ENCODE data around the gene CCDC107.
A peak's percentile ranks its signal among the peaks of the same experiment; 100 is the strongest.

Gene CCDC107

DNA sequence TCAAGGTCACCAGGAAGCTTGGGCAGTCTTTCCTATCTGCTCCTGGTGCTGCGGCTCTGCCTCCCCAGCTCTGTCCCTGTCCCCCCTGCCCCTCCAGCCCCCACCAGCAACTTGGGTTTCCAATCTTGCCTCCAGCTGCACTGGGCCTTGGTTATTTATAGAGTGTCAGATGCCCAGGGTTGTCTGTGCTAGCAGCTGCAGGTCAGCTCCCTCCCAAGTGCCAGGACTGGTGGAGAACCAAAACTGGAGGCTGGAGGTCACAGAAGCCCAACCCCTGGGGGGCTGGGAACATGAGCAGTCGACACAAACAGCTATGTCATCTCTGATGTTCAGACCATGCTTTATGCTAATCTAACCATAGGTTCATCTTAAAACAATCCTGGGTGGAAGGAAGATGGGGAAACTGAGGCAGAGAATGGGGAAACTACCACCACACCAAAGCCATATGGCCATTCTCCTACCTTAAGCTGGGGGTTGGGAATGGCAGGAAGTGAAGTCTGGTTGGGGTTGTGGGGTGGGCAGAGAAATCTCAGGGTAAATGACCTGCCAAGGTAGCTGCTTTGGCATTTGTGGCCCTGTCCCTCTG is 30.0 kb downstream of the CCDC107 start:
- no peak for DNase-seq (ENCODE audit: low spot score)
- TF ChIP-seq, protein P1, sequence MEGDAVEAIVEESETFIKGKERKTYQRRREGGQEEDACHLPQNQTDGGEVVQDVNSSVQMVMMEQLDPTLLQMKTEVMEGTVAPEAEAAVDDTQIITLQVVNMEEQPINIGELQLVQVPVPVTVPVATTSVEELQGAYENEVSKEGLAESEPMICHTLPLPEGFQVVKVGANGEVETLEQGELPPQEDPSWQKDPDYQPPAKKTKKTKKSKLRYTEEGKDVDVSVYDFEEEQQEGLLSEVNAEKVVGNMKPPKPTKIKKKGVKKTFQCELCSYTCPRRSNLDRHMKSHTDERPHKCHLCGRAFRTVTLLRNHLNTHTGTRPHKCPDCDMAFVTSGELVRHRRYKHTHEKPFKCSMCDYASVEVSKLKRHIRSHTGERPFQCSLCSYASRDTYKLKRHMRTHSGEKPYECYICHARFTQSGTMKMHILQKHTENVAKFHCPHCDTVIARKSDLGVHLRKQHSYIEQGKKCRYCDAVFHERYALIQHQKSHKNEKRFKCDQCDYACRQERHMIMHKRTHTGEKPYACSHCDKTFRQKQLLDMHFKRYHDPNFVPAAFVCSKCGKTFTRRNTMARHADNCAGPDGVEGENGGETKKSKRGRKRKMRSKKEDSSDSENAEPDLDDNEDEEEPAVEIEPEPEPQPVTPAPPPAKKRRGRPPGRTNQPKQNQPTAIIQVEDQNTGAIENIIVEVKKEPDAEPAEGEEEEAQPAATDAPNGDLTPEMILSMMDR (IDR thresholded peaks at IDR 0.05; ENCODE audit: extremely low read depth, missing control alignments) = no peak

DNA sequence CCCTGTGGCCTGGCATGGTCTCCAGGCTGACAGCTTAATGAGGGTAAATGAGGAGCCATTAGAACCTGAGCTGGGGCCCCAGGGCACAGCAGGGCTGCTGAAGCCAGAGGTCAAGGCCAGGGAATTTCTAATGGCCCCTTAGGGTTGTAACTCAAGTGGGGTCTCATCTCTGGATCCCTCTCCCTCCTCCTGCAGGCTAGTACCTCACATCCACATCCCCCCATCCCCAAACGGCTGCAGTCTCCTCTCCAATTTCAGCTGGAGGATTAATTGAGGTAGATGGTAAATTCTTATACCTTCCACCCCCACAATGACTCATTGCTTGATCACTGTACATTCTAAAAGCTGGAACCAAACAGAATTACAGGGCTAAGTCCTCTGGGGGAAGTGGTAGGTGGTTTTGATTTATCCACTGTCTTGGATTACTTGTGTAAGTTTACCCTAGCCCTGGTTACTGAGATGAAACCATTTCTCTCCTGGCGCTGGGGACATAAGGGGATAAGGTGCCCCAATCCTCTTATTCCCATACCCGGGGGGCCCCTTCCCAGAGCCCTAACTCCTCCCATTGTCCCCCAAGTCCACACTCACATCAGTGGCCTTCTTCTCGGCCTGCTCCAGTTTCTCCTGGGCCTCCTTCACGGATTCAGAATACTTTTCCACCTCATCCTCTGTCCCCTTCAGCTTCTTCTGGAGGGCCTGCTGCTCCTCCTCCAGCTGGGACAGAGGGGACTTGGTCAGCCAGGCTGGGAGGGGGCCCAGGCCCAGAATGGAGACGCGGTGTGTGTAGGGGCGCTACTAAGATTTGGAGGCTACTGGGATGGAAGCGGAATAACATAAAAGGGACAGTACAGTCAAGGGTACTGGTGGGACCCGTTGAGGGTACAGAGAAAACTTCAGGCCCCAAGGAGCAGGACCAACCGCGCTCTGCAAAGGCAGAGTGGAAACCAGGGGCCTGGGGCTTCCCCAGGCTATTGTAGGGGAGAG is 30.8 kb downstream of the CCDC107 start:
- TF ChIP-seq, protein P1 (IDR thresholded peaks at IDR 0.05; ENCODE audit: extremely low read depth, missing control alignments) = no peak
- no peak for DNase-seq (ENCODE audit: low spot score)

DNA sequence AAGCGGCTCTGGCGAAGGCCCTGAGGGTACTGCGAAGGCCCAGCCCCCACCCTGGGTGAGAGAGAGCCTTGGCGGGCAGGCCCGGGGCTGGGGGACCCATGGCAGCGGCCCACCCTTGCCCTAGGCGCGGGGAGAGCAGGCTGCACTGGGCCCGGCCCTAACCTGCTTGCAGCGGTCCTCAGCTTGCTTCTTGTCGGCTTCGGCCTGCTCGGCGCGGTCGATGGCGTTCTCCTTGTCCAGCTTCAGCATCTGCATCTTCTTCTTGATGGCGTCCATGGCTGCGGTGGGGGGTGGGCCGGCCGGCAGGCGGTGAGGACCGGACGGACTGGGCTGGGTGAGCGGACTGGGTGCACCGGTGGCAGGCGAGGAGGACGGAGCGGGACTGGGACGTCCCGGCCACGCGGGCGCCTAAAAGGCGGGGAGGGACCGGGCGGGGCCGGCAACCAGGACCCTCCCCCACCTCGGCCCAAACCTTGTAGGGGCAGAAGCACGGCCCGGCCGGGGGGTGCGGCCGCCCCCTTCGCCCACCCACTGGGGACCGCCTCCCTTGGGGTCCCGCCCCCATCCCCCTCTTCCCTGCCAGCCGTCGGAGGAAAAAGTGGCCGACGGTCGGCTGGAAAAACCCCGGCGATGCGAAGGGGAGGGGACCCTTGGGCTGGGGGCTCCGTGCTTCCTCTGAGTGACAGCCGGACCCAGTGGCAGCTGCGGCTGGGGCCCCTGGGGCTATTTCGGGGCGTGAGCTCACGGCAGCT is 31.6 kb downstream of the CCDC107 start, which contains the start of gene TPM2:
TPM2 (minus strand) TSS at position 384 of the 752 bp plus-strand sequence; CDS start at position 276, 108 bp downstream.
- DNase-seq (ENCODE audit: low spot score) = peak; percentile 72
- TF ChIP-seq, protein P1 (IDR thresholded peaks at IDR 0.05; ENCODE audit: extremely low read depth, missing control alignments) = no peak

DNA sequence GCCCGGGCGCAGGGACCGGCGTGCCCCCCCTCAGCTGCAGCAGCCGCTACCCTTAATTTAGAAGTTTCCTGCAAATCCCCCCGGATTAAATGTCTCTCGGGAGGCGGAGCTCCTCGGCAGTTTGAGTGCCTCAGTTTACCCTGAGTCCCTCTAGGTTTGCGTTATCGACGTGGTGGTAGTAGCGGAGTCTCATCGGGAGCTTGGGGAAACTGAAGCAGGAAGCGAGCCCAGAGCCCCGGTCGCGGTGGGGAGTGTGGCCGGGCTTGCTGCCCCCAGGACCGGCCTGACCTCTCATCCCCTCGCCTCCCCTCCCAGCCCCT is 32.2 kb downstream of the CCDC107 start:
- TF ChIP-seq, protein P1 (IDR thresholded peaks at IDR 0.05; ENCODE audit: extremely low read depth, missing control alignments) = no peak
- DNase-seq (ENCODE audit: low spot score) = peak; percentile 77

DNA sequence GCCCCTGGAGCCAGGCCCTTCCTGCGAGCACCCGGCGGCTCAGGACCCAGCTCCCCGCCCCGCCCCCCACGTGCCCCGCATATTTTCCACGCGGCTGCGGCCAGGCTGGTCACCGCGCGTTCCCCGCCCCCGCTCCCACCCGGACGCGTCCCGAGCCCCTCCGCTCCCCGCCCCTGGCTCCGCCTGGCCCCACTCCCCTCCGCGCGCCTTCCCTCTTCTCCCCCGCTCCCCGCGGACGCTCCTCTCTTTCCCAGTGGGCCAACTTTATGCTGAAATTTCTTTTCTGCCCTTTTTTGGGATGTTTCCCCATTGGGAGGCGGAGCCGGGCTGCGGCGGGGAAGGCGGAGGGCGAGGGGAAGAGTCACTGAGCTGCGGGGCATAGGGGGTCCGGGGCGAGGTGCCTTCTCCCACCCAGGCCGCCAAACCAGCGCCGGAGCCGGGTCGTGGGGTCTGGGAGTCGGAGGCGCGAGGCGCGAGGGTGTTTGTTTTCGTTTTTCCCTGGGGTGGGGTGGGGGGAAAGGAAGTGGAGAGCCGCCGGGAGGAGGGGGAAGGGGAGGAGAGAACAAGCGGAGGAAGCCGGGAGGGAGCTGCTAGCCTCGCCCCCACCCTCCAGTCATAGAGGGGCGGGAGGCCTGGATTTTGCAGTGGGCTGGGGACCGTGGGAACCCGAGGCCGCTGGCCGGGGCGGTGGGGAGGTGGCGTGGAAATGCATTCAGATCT is 32.7 kb downstream of the CCDC107 start:
- DNase-seq (ENCODE audit: low spot score) = peak; percentile 71
- TF ChIP-seq, protein P1 (IDR thresholded peaks at IDR 0.05; ENCODE audit: extremely low read depth, missing control alignments) = no peak

DNA sequence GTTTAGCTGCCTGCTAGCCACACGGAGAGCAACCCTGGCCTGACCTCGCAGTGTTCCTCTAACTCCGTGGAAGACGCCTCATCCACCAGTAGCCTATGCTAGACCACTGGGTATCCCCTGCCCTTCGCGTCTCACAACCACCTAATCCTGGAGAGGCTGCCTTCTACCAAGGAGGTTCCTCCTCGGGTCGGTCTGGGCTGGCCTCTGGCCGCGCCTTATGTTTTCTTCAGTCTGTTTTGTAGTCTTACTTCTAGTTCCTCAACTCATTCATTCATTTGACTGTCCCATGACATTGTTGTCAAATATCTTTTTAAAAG is 33.2 kb downstream of the CCDC107 start:
- DNase-seq (ENCODE audit: low spot score) = no peak
- TF ChIP-seq, protein P1 (IDR thresholded peaks at IDR 0.05; ENCODE audit: extremely low read depth, missing control alignments) = no peak
